H1 (cell line): ENCODE results near the gene CD28. TPM values are rescaled to one million over a fixed set of nuclear protein-coding genes. Genes with fewer than 3 reads are reported as not detected.

Experiments used
- CTBP2 ChIP-seq: IDR thresholded peaks from 2 replicates; pipeline ENCODE4 v1.7.0; 2011; ENCODE audit warnings: borderline replicate concordance, mild to moderate bottlenecking, moderate library complexity, mixed read lengths, low read length; ENCODE audit not compliant: insufficient read depth, insufficient read length
- EP300 ChIP-seq, 2 experiments: IDR thresholded peaks; 1 replicate in 1 of 2; 2 replicates in 1 of 2; pipeline ENCODE4 v1.6.1; 2011 to 2012; ENCODE audit warnings: low read depth in 2 of 2, low read length in 2 of 2, mild to moderate bottlenecking in 2 of 2, borderline replicate concordance in 1 of 2, inconsistent platforms in 1 of 2, moderate library complexity in 1 of 2
- TCF12 ChIP-seq: IDR thresholded peaks from 2 replicates; pipeline ENCODE4 v1.6.1; 2011; ENCODE audit warnings: low read depth, mild to moderate bottlenecking, low read length
- polyA plus RNA-seq, 7 experiments: library from polyadenylated mRNA; depleted of rRNA in 3 of 7; stranded (reverse) in 5 of 7; unstranded in 2 of 7; fragments of >200 nt in 5 of 7; fragments of 200-250 nt in 2 of 7; gene quantifications; 1 replicate in 5 of 7; 2 replicates in 1 of 7; 4 replicates in 1 of 7; pipeline versions ENCODE4 v1.2.1 to v1.2.3, GENCODE V29; 2011 to 2013; ENCODE audit warnings: missing spikeins in 2 of 7, mixed read lengths in 2 of 7
- total RNA-seq: library from RNA; stranded (reverse); fragmentation: NEBNext Ultra II Directional; extraction: Animal tissue kit (Norgen Biotek cat#: 25700); gene quantifications from 2 replicates; pipeline ENCODE4 v1.2.1, GENCODE V29; 2021

Gene CD28
- total and polyA plus RNA-seq, 2 of the 8 experiments (the other 6 are each of a cell fraction or from before 2014, with no cell fraction given) = not detected

GRCh38 chr2:203751685-203752271 lies 45.3 kb downstream of the CD28 start (continued):
- TF ChIP-seq EP300 (IDR thresholded peaks at IDR 0.05; ENCODE audit: borderline replicate concordance in 1 of 2, low read depth in 2 of 2, low read length in 2 of 2) (no peak), CTBP2 (no peak), TCF12 (no peak)
